HG03159 (cell line): ENCODE measurements around the gene RDH16.
"Not testable (repeated sequence)": the region's sequence is repeated elsewhere in the genome, so short reads cannot be mapped to it uniquely, and the experiment has no call there.

Experiments used
- ATAC-seq: cut with Tn5 transposase; IDR thresholded peaks from one replicate; pipeline ENCODE4 v1.9.1; 2021; ENCODE audit warnings: mild to moderate bottlenecking, moderate library complexity; ENCODE audit not compliant: unreplicated experiment

Gene RDH16

DNA sequence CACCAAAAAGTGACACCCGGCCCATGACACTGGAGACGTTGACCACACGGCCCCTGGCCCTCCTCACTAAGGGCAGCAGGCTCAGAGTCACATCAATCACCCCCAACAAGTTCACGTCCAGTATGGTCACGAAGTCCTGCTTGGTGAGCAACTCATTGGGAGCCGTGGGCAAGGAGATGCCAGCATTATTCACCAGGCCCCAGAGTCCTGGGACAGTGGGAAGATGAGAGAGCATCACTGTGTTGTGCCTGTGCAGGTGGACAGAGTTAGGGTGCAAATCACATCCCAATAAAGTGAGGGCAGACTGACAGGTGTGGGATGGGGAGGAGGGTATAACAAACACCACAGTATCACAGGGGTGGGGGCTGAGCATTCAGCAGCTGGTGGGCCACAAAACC, 2.5 kb downstream of the RDH16 start:
- ATAC-seq: no peak

- ATAC-seq: no peak
Observed at GRCh38 chr12:56954057-56954957, 3.1 kb downstream of the RDH16 start.

DNA sequence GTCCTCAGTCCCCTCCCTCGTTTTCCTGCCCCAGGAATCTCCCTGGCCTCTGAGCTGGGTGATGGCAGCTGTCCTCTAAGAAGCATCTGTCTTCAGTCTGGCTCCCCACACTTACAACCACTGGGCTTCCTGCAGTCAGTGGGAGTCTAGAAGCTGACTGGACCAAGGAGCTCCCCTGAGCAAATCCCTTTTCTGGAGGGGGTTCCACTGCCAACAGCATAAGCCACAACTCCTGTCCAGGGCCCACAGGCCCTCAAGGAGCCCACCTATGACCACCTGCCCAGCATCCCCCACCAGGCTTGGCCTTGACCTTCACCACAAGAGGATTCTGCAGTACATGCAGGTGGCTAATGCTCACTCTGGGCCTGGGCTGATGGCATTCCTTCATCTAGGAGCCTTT, 4.1 kb downstream of the RDH16 start:
- ATAC-seq: no peak

- ATAC-seq: no peak
Observed at GRCh38 chr12:56951582-56952339, 5.6 kb downstream of the RDH16 start.

GRCh38 chr12:56948881-56949280, 8.5 kb downstream of the RDH16 start:
- no peak for ATAC-seq

GRCh38 chr12:56948457-56948777, 9.0 kb downstream of the RDH16 start:
- ATAC-seq: no peak

DNA sequence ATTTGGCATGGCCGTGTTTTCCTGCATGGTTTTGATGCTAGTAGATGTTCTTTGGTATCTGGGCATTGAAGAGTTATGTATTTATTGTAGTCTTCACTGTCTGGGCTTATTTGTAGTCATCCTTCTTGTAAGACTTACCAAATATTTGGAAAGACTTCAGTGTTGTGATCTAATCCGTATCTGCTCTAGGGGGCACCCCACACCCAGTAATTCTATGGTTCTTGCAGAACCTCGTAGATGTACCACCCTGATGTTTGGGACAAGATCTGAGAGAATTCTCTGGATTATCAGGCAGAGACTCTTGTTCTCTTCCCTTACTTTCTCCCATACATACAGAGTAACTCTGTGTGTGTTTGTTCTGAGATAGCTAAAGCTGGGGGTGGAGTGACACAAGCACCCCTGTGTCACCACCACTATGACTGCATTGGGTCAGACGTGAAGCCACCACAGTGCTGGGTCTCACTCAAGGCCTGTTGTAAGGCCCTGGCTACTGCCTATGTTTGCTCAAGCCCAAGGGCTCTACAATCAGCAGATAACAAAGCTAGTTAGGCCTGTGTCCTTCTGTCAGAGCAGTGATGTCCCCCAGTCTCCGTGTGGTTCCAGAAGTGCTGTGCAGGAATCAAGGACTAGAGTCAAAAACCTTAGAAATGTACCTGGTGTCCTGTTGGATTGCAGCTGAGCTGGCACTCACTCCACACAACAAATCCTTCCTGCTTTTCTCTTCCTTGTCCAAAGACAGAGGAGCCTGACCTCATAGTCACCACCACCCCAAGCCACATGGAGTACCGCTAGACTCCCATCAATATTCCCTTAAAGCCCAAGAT, 9.6 kb downstream of the RDH16 start:
- no peak for ATAC-seq

DNA sequence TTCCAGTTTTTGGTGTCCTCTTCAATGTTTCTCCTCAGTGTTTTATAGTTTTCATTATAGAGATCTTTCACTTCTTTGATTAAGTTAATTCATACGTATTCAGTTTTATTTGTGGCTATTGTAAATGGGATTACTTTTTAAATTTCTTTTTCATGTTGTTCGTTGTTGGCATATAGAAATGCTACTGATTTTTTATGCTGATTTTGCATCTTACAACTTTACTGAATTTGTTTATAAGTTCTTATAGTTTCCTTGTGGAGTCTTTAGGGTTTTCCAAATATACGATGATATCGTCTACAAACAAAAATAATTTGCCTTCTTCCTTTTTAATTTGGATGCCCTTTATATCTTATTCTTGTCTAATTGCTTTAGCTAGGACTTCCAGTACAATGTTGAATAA, 13.5 kb downstream of the RDH16 start:
- no peak for ATAC-seq

DNA sequence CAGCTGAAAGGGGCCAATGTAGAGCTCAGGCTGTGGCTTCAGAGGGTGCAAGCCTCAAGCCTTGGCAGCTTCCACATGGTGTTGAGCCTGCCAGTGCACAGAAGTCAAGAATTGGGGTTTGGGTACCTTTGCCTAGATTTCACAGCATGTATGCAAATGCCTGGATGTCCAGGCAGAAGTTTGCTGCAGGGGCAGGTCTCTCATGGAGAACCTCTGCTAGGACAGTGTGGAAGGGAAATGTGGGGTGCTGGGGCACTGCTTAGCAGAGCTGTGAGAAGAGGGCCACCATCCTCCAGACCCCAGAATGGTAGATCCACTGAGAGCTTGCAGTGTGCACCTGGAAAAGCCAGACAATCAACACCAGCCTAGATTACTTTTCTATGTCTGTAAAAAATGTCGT, 14.0 kb downstream of the RDH16 start:
- not testable (repeated sequence) for ATAC-seq

DNA sequence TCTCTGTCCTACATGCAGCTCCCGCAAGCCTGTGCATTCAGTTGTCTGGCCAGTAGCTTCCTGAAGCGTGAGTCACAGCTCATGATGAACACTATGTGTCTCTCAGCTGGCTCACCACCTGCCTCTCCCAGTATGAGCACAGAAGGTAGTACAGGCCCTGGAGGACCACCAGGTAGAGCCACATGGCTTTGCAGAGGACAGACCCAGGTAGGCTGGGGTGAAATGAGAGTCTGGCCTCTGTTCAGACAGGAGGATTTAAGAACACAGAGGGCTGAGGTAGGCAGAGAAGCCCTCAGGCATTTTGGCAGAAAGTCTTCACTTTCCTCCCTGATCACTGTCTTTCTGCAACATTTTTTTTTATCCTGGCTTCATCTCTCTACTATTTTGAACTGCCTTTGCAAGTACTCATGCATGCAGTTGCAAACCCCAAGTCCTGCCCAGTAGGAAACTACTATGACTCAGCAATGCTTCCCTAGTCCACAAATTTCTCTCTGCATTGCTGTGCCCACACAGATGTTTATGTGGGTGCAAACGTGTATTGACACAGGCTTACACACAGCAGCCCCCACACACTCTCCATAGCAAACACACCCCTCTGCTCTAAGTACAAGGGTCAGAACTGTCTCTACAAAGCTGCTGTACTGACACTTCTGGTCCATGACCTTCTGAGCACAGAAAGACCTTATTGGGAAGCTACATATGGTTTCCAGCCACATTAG, 15.9 kb downstream of the RDH16 start:
- ATAC-seq: no peak

- ATAC-seq: not testable (repeated sequence)
Observed at GRCh38 chr12:56940942-56941298, 16.5 kb downstream of the RDH16 start.

DNA sequence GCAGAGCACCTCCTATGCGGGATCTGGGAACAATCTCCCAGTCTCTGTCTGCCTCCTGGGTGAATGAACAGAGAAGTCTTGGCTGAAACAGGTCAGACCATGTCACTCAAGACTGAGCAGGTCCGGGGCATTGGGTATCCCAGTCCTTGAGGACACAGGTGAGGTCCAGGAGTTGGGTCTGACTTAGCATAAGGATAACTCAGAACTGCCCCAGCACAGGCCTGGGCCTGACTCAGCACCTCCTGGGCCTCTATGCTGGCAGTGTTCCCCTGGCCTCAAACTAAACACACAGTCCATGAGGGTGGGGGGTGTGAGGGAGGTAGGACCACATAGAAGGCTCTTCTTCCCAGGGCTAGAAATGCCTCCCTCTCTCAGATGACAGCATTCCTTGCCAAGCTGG, 21.7 kb downstream of the RDH16 start:
- ATAC-seq: no peak

- ATAC-seq: no peak
Observed at GRCh38 chr12:56935157-56935556, 22.3 kb downstream of the RDH16 start.

DNA sequence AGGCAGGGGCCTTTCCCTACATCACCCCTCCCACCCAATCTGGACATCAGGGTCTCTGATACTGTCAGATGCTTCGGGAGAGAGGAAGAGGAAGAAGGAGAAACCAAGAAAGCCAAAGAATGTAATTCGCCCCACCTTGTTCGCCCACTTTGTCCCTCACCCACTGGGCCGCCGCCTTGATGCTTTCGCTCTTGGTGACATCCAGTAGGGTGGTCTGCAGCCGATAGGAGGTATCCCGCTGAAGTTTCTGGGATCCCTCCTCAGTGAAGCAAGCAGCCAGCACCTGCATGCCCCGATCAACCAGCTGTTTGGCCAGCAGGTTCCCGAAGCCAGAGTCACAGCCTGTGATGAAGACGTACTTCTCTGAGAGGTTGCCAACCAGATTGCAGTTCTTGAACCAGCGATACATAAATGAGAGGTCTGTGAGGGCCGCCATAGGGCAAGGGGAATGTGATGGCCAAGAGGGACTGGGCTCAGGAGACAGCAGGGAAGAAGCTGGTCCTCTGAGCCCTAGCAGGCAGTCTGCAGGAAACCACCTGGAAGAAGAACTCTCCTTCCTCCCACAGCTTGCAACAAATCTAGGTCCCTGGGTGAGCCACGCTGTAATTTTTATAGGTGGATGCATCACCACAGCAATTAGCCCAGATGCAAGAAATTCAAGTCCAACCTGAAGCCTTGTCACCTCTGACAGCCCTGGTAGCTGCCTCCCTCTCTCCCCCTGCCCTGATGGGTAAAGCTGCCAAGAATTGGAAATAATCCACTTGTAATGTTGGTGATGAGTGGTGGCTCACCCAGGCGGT, 23.4 kb downstream of the RDH16 start, which contains the start of gene SDR9C7:
SDR9C7 (minus strand) TSS at position 583 of the 800 bp plus-strand sequence; CDS start at position 436, 147 bp downstream.
- no peak for ATAC-seq

DNA sequence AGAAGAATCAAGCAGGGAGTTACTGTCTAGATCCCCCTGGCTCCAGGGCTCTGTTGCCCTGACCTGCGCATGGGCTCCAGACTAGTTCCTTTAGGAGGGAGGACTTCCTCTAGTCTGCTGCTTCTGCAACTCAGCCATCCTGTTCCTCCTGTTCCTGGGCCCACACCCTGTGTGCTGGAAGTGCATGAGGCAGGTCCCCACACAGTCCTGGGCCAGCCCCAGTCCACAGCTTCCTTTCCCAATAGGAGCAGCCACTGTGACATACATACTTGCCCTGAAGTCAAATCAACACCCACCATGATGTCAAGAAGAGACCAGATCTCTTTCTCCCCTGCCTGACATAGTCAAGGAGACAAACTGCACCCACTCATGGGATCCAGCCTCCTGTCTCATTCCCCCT, 24.5 kb downstream of the RDH16 start:
- no peak for ATAC-seq

GRCh38 chr12:56932146-56932545, 25.3 kb downstream of the RDH16 start:
- no peak for ATAC-seq

- no peak for ATAC-seq
Observed at GRCh38 chr12:56931474-56931978, 25.9 kb downstream of the RDH16 start.

DNA sequence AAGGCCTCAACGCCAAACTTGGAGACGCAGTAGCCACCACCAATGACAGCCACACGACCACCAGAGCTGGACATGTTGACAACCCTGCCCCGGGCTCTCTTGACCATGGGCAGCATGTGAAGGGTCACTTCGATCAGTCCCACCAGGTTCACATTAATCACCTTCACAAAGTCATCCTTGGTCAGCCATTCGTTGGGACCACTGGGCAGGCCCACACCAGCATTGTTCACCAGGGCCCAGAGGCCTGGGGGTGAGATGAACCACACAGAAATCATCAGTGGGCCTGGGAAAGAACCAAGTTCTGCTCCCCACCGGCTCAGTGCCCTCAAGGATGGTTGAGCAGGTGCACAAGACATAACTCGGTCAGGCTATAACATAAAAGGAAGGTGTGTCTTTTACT, 27.2 kb downstream of the RDH16 start:
- ATAC-seq: no peak

DNA sequence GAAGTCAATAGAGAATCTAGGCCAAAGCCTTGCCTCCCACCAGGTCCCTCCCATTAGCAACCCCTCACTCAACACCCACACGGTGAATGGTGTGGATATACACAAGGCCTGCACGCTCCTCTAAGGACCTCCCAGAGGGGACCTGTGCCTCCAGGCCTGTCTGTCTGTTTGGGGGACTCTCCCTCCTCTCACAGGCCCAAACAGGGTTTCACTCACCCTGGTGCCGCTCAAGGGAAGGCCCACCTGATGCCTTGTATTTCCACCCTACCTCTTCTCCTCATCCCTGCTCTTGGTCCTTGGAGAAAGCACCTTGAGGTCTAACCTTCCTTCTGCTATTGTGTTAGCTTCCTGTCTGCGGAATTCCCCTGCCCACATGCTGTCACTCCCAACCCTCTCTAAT, 27.6 kb downstream of the RDH16 start:
- ATAC-seq: no peak

DNA sequence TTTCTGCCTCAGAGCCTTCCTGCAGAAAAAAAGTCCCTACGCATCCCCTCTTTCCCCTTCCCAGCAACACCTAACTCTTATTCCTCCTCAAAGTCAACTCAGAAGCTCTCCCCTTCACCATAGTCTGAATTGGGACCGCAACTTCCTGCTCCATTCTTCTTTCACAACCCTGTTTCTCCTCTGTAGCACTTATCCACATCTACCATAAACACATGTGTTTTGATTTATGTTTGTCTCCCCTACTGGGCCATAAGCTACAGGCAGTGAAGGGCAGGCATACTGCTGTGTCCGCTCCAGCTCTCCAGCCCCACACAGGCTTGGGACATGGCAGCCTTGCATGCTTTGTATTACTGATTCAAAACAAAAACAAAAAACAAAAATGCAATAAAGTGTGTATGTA, 29.1 kb downstream of the RDH16 start:
- no peak for ATAC-seq
